Upper lobe of left lung (tissue), 4 donors: ENCODE data around the gene PDE1A.

Experiments
- CTCF ChIP-seq, 6 experiments: fragments of 450-650 bp in 4 of 6; fragments of 200-600 bp in 2 of 6; sonication (generic) in 2 of 6; IDR thresholded peaks; one replicate each; pipeline ENCODE4 v1.5.1; 2016 to 2019; ENCODE audit warnings: antibody characterized with exemption in 6 of 6
- POLR2A ChIP-seq, 4 donors: fragments of 450-650 bp; IDR thresholded peaks; one replicate each; pipeline ENCODE4 v1.5.1; 2016 to 2017; ENCODE audit warnings: antibody characterized with exemption in 4 of 4, mild to moderate bottlenecking in 2 of 4

- TF ChIP-seq CTCF (IDR thresholded peaks at IDR 0.05): no peak
- TF ChIP-seq POLR2A (IDR thresholded peaks at IDR 0.05): no peak
Measured at GRCh38 chr2:182436252-182436651, 9.4 kb upstream of the PDE1A start.
